Right lobe of liver (tissue), 4 donors: ENCODE measurements around the gene KCTD2.
"Not testable (repeated sequence)": the region's sequence is repeated elsewhere in the genome, so short reads cannot be mapped to it uniquely, and the experiment has no call there.

Source experiments
- CTCF ChIP-seq, 4 donors: fragments of 200-600 bp in 3 of 4; fragments of 450-650 bp in 1 of 4; IDR thresholded peaks; one replicate each; pipeline versions ENCODE4 v1.5.1 to v1.8.0; 2016 to 2022; ENCODE audit warnings: antibody characterized with exemption in 4 of 4, mild to moderate bottlenecking in 2 of 4
- POLR2A ChIP-seq: fragments of 450-650 bp; IDR thresholded peaks from one replicate; pipeline ENCODE4 v1.6.1; 2017; ENCODE audit warnings: antibody characterized with exemption, mild to moderate bottlenecking
- donor health status: DM: no; HTN: no; CAD: no.
- donor health status: DM: no; HTN: no; CAD: no.
- donor health status: DM: no; HTN: yes; CAD: no.

- TF ChIP-seq CTCF (IDR thresholded peaks at IDR 0.05); POLR2A: not testable (repeated sequence)
Measured at GRCh38 chr17:75071478-75072271, 24.6 kb downstream of the KCTD2 start.
